ENCODE measurements around the gene ABCE1.

Gene ABCE1

GRCh38 chr4:145097821-145098674, at the start of gene ABCE1, which contains the start of gene ANAPC10:
ABCE1 (plus strand) TSS chr4:145098311; CDS start chr4:145104413, 6,102 bp downstream.
ANAPC10 (minus strand) TSS chr4:145098196; CDS start chr4:145096099, 2,097 bp downstream.
- peak; percentile 69 to 93 (median 87) for DNase-seq (ENCODE audit: low read depth in 2 of 3, low spot score in 2 of 3)

- DNase-seq (ENCODE audit: low read depth in 2 of 3, low spot score in 2 of 3): no peak
Observed at GRCh38 chr4:145048817-145049216, 49.3 kb upstream of the ABCE1 start.

- DNase-seq (ENCODE audit: low read depth in 2 of 3, low spot score in 2 of 3): no peak
Observed at GRCh38 chr4:145049241-145049640, 48.9 kb upstream of the ABCE1 start.

- DNase-seq (ENCODE audit: low read depth in 2 of 3, low spot score in 2 of 3): no peak
Observed at GRCh38 chr4:145055533-145056257, 42.4 kb upstream of the ABCE1 start.

- no peak for DNase-seq (ENCODE audit: low read depth in 2 of 3, low spot score in 2 of 3)
Observed at GRCh38 chr4:145056325-145057130, 41.6 kb upstream of the ABCE1 start.

- no peak for DNase-seq (ENCODE audit: low read depth in 2 of 3, low spot score in 2 of 3)
Observed at GRCh38 chr4:145058256-145058655, 39.9 kb upstream of the ABCE1 start.

GRCh38 chr4:145061318-145061920, 36.7 kb upstream of the ABCE1 start:
- DNase-seq (ENCODE audit: low read depth in 2 of 3, low spot score in 2 of 3): no peak

GRCh38 chr4:145066063-145066501, 32.0 kb upstream of the ABCE1 start:
- DNase-seq (ENCODE audit: low read depth in 2 of 3, low spot score in 2 of 3): no peak

- DNase-seq (ENCODE audit: low read depth in 2 of 3, low spot score in 2 of 3): no peak
Observed at GRCh38 chr4:145069361-145069760, 28.8 kb upstream of the ABCE1 start.

- no peak for DNase-seq (ENCODE audit: low read depth in 2 of 3, low spot score in 2 of 3)
Observed at GRCh38 chr4:145071560-145071959, 26.6 kb upstream of the ABCE1 start.

- no peak for DNase-seq (ENCODE audit: low read depth in 2 of 3, low spot score in 2 of 3)
Observed at GRCh38 chr4:145075742-145076468, 22.2 kb upstream of the ABCE1 start.

GRCh38 chr4:145076469-145076855, 21.6 kb upstream of the ABCE1 start:
- no peak for DNase-seq (ENCODE audit: low read depth in 2 of 3, low spot score in 2 of 3)

GRCh38 chr4:145081756-145082155, 16.4 kb upstream of the ABCE1 start:
- DNase-seq (ENCODE audit: low read depth in 2 of 3, low spot score in 2 of 3): no peak

GRCh38 chr4:145083891-145084605, 14.1 kb upstream of the ABCE1 start:
- DNase-seq (ENCODE audit: low read depth in 2 of 3, low spot score in 2 of 3): no peak

GRCh38 chr4:145090380-145090779, 7.7 kb upstream of the ABCE1 start:
- no peak for DNase-seq (ENCODE audit: low read depth in 2 of 3, low spot score in 2 of 3)

- no peak for DNase-seq (ENCODE audit: low read depth in 2 of 3, low spot score in 2 of 3)
Observed at GRCh38 chr4:145093638-145094037, 4.5 kb upstream of the ABCE1 start.

- DNase-seq (ENCODE audit: low read depth in 2 of 3, low spot score in 2 of 3): no peak
Observed at GRCh38 chr4:145097331-145097820, 735 bp upstream of the ABCE1 start.

- DNase-seq (ENCODE audit: low read depth in 2 of 3, low spot score in 2 of 3): peak in 2 of 3 experiments; percentile 22 to 45
Observed at GRCh38 chr4:145098675-145099037, 545 bp downstream of the ABCE1 start.

- no peak for DNase-seq (ENCODE audit: low read depth in 2 of 3, low spot score in 2 of 3)
Observed at GRCh38 chr4:145099653-145100052, 1.5 kb downstream of the ABCE1 start.
